Amniotic epithelial cell (primary cell): ENCODE data around the gene ATXN1.
"Not testable (repeated sequence)": the region's sequence is repeated elsewhere in the genome, so short reads cannot be mapped to it uniquely, and the experiment has no call there.

Experiments
- DNase-seq: peaks from one replicate; pipeline ENCODE4 v3.0.0-alpha.2; 2010; ENCODE audit warnings: low read depth

The ATXN1 gene

DNA sequence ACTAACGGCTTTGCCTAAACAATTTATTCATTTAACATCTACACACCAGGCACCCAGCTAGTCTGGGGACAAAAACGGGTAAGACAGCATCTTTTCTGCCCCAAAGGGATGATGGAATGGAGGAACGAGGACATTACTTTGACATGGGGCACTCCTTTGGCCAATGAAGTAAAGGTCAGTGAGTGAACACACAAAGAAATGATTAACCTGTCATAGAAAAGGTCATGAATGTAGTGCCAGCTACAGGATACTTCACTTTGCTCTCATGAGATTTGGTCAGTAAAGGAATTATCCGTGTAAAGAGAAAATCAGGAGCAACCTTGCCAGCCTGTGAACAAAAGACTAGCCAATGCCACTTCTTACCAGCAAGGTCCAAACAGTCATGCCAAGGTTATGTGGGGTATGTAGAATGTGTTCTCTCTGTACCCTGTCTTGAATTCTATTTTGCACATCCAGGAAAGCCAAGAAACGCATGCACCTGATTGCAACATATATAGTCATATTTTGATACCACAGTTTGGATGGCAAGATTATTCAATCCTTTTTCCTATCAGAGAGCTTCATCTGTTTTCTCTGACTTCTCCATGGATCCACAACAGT lies 377.6 kb downstream of the ATXN1 start:
- DNase-seq, result peak; percentile 12

DNA sequence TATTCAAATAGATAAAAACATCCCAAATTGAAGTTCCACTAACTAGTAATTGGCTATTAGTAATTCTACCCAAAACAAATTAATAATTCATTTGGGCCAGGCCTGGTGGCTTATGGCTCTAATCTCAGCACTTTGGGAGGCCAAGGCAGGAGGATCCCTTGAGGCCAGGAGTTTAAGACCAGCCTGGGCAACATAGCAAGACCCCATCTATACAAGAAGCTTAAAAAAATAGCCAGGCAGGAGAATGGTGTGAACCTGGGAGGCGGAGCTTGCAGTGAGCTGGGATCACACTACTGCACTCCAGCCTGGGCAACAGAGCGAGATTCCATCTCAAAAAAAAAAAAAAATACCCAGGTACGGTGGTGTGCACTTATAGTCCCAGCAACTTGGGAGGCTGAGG lies 379.3 kb downstream of the ATXN1 start:
- DNase-seq, result not testable (repeated sequence)

DNA sequence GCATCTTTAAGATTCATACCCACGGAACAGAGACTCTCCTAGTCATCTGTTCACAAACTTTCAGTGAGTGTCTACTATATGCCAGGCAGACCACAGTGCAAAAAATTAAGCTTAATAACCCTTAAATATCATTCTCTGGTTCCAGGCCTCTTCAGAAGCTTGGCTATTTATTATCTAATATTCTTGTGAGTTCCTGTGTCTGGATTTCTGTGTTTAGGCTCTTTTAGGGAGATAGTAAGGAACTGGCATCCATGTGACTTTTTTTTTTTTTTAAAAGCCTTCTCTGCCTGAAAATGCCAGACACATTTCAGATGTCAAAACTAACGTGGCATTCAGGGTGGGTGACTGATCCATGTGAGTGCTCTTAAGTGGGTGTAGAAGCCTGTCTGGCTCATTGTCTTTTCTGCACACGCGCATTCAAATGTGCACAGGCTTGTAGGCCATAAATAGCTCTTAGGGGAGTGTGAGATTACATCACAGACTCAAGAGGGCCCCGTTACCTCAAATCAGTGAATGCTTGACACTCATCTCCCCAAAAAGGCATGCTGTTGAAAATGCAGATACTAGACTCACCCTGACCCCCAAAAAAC lies 380.9 kb downstream of the ATXN1 start:
- peak; percentile 15 for DNase-seq

DNA sequence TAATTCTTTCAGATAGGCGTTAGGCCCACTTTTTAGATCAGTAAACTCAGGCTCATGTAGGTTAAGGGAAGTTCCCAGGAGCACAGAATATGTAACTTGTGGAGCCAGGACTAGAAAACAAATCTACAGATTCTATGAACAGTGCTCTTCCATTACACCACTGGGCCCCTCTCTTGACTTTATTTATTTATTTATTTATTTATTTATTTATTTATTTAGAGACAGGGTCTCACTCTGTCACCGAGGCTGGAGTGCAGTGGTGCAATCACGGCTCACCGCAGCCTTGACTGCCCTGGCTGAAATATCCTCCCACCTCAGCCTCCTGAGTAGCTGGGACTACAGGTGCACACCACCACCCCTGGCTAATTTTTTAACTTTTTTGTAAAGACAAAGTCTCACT lies 382.9 kb downstream of the ATXN1 start:
- not testable (repeated sequence) for DNase-seq

DNA sequence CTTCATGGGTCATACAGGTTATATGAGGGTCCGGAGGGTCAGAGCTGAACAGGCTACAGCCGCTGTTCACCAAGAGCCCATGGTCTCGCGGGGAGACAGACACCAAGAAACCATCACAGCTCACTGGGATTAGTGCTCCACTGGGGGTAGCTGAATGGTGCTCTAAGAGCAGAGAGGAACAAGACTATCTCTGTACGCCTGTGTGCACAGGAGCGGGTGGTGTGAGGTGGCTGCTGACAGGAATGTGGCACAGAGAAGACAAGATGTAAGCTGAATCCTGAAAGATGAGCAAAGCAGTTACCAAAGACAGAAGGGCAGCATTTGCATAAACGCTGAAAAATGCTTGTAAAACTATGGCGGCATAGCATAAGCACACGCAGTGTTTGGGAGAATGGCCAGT lies 383.8 kb downstream of the ATXN1 start:
- DNase-seq, result no peak

DNA sequence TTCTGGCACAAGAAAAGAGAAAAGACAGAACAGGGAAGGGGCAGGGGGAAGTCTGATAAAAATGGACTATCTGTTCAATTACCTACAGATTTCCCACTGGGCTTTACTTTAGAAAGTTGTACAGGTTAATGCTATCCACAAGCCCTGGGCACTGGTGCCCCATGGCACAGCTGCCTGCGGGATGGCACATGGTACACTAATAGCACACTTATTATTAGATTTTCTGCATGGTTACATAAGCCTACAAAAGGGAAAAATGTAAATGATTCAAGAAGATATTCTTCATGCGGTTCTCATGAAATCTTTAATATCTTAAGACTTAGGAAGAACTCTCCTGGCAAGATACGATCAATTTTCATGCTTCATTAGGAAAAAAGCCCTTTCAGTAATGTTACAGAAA lies 385.4 kb downstream of the ATXN1 start:
- no peak for DNase-seq

DNA sequence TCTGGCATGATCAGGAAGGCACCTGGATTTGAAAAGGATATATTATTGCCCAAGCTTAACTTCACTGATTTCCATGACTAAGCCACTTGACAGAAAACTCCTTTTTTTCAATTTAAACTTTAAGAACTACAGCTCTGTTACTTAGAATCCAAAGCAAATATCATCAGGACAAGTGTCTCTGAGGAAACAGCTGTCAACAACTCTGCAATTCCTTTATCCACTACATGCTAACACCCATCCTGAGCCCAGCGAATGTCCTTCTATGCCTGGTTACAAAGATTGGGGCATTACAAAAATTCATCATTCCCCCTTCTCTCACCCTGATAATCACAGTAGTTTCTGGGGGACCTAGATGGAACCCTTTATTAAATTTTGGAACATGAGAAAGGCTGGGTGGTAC lies 386.1 kb downstream of the ATXN1 start:
- no peak for DNase-seq

DNA sequence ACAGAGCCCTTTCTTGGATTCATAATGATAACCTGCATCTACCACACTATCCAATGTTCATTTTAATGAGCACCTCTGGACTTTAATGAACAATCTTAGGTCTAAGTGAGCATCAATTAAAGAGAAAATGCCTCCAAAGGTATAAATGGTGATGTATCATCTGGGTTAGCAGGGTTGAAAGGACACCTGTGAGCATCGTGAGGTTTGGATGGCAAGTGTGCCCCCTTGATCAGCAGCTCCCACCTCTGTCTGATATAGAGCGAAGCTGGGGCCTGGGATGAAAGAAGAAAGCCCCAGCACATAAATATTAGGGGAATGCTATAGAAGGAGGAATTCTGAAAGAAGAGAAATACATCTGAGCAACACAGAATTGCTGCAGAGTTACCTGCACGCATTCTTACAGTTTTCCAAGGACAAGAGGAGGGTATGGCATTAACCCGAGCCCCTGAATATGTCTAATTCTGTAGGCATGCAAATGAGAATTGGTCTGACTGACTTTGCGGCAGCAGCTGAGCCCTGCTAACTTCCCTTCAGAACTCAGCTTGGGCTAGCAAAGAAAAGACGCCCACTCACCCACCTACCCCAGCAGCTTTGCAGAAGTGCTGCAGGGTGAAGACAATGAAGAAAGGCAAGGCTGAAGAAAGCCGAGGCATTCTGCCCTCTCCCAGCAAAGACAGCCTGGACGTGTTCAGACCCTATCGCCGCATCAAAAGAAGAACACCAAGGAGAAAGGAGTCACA lies 386.6 kb downstream of the ATXN1 start:
- DNase-seq, result no peak

DNA sequence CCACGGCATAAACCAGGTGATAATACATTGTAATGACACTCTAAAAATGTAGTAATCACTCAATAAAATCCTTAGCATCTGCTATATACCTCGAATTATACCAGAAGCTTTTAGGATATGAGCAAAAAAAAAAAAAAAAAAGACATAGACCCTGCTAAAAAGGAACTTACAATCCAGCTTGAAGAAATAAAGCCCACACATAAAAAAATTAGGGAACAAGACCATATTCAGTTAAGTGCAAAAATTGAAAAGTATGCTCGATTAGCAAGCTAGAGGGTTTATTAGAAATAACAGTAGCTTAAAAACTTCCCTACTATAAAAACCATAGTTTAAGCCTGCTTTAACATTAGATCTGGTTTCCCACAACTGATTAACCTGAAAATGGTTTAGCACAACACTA lies 387.2 kb downstream of the ATXN1 start:
- DNase-seq, result no peak

DNA sequence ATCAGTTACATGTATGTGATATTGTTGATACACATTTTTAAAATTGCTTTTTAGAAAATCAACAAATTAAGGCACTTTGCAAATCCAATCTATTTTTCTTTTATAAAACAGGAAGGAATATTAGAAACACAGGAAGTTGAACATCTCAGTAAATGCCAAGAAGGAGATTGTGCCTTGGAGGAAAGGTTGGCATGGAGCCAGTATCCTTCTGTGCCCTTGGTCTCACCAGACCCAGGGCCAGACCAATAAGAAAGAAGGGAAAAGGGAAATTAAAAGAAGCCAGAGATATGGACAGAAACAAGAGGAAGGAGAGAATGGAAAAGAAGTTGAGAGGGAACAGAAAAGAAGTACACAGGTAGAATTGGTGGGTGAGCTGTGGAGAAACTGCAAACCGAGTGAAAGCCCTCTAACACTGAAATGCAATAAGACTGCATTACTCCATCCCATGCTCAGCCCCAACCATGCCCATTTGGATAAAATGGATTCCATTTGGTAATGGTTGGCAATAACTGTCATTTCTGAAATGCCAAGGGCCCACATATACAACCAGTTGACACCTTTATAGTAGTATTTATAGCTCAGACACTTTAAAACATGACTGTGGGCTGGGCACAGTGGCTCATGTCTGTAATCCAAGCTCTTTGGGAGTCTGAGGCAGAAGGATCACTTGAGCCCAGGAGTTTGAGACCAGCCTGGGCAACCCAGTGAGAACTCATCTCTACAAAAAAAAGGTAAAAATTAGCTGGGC lies 389.1 kb downstream of the ATXN1 start:
- no peak for DNase-seq

DNA sequence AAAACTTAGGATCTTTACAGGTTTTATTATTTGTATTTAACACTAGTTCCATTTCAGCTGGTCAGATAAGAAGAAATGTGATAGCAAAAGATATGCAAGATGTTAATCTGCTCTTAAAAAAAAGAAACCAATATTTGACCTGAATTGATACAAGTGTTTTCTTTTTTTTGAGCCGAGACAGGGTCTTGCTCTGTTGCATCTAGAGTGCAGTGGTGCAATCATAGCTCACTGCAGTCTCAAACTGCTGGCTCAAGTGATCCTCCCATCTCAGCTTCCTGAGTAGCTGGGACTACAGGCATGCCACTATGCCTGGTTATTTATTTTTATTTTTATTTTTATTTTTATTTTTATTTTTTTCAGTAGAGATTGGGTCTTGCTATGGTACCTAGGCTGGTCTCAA lies 389.9 kb downstream of the ATXN1 start:
- DNase-seq, result no peak

DNA sequence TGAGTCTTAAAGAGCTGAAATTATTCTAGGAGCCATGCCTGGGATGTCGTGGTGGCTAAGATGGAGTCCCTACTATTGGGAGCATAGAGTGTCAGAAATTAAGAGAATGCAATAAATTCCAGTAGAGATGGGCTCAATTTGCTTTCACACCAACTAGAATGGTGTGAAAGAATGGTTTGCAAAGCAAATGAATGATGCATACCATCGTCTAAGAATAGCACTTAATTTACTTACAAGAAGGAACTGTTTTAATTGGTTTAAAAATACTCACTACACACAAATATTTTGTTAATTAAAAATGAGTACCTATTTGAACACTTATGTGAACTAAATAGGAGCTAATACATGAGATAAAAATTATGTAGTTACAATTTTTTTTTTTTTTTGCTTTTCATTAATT lies 390.3 kb downstream of the ATXN1 start:
- no peak for DNase-seq

DNA sequence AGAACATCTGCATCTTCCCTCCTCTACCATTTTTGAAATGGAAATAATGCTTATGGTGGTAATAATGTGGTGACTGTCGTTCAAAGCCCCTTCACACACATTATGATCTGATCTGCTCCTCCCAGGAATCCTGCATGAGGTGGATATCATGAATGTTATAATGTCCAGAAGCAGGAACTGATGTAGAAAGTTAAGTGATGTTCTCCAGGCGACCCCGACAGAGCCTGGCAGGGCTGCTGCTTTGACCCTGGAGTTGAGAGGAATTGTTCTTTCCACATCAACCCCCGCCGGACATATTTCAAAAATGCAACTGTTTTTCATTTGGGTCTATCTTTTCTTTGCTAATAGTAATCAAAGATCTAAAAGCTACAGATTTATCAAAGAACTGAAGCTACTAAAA lies 391.3 kb downstream of the ATXN1 start:
- no peak for DNase-seq

DNA sequence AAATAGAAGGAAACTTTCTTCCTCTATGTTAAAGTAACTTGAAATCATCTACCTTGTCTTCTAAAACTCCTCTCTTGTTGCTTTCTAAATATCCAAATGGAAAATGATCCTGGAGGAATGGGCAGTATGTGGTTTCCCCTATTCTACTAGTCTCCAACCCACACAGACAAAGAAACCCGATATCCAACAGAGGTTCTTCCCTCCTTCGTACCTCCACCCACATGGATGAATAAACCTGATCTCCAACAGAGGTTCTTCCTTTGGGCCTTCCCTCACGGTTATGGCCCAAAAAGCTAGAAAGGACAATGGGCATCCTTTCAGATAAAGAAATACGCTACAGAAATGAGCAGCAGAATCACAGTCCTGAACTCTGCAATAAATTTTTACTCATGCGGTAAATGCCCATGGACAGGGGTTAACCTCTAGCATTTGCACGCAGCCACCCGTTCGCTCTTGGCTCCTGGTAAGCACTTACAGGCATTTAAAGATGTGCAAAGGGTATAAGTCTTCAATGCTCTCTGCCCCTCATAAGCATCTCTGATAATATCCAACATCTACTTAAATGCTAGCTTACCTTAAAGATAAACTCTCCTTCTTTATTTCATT lies 392.0 kb downstream of the ATXN1 start:
- no peak for DNase-seq

DNA sequence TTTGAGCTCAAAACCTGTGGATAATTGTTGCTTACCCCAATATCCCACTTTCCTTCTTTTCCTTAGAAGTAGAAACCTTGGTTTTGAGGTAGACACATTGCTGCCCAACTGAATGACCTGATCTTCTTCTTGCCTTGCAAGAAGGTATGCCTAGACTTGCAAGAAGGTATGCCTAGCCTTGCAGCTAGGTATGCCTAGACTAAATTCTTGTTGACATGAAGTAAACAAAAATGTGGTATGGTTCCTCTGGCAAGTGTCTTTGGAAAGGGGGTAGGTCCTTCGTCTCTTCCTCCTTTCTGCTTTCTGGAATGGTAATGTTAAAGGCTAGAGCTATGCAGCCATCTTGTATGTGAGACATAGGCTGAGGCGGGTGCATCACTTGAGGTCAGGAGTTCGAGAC lies 393.7 kb downstream of the ATXN1 start:
- no peak for DNase-seq

DNA sequence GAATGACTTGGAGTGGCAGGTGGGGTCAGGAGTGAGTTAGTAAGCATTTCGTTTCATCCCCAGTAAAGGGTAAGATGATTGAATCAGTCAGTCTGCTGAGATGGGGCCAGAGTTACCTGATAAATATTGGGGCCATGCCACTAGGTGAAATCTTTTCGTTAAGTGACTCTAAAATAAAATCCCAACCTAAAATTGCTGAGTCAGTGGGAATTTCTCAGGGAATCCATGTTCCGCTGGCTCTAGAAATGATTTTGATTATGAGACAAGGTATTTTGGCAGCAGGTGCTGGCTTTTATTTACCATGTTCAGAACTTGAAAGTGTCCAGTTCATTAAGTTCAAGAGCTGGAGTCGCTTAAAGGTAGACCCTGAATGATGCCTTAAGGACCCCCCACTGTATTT lies 397.5 kb downstream of the ATXN1 start:
- no peak for DNase-seq

DNA sequence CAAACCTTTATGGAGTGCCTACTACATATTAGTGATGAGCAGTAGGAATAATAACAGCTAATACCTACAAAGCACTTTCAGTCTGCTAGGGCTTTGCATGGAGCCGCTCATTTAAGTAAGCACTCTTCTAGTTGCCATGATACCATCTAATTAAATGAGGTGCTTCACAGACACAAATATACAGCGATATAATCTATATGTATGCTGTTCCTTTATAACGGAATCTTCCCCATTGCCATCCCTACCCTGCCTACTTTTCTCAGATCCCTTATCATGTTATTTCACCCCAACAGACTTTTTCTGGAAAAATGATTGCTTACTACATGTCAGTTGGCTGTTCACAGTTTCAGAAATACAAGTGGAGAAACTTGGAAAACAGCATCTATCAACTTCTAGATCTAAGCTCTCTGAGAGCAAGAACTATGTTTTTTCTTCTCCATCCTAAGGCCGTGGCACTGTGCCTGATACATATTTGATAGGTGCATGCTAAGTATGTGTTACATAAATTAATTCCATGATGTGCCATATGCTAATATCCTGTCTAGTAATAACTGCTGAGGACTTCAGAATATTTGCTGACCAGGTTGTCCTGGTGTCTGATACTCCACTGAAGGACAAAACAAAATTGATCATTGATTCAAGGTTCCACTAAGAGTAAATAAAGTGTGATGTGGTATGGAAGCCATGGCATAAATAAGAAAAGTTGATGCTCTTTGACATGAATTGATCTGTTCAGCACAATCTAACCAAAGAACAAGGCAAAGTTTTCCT lies 398.3 kb downstream of the ATXN1 start:
- no peak for DNase-seq

DNA sequence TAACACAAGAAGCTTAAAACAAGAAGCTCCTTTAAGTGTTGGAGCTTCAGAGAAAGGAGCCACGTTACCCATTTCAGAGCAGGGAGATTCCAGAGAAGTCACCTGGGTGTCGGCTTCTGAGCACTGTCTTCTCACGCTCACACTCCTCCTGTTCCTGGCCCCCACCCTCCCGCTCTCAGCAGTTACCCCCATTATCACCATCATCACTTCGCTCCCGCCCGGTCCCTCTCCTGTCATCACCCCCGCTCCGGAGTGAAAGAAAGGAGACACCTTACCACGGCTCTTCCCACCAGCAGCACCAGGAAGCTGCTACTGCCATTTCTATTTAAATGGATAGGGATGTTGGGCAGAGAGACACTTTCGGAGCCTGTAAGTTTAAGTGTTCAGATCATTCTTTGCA lies 399.0 kb downstream of the ATXN1 start:
- DNase-seq, result no peak

DNA sequence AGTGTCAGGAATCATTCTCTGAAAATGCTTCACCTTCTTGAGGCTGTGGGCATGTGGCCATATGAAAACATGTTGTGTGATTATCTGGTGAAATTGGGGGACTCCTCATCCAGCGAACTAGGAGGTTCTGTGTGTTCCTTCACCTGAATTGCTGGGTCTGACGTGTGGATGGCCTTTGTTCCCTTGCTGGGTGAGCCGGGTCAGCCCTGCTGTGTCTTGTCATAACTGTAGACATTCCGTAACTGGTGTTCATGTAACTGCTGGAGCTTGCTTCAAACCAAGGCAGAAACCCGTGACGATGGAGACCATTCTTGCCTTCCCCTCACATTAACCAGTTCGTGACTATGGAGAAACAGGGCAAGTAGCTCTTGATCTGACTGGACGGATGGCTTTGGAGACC lies 399.4 kb downstream of the ATXN1 start:
- DNase-seq, result no peak

DNA sequence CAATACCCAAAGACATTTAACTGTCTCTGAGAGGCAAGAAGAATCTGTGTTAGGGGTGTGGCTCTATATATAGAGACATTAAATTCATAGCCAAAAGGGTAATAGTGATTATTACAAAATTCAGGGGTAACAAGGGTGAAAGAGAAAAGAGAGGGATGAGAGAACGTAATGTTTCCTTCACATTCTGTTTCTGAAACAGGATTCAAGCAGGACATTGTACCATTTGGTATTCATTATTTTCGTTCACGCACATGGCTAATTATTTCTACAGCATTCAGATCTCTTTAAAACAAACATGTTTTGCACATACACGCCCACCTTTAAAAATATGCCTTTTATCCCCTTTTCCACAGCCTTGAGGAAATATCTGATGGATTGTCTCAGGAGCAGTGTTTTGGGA lies 400.1 kb downstream of the ATXN1 start:
- DNase-seq, result no peak

DNA sequence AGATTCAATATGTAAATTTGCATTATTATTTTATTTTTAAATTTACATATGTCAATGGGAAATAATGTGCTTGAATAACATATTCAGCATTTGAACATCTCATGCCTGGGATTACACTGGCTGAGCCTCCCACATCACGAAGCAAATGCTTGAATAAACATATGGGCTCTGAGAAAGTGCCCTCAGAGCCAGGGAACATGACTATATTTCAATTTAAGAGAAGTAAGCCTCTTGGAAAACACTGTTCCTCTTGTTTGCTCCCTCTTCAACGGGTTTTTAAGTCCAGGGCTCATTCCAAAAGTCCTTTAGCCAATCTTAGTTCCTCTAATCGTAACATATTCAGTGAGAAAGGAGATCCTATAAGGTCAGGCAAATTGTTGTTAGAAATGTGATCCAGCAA lies 400.9 kb downstream of the ATXN1 start:
- no peak for DNase-seq

DNA sequence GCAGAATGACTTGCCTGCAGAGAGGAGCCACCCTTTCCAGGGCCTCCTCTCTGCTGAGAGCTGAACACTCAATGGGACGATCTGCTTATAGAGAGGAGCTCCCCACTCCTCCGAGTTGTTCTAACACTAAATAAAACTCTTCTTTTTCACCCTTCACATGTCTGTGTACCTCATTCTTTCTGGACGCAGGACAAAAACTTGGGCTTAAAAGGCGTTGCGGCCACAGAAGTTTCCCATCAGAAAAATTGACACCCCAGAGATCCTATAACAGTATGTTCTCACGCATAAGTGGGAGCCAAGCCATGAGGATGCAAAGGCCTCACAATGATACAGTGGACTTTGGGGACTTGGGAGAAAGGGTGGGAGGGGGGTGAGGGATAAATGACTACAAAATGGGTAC lies 401.7 kb downstream of the ATXN1 start:
- no peak for DNase-seq
